Measurements from ENCODE around the gene C1orf174. TPM values are rescaled to one million over a fixed set of nuclear protein-coding genes. Genes with fewer than 3 reads are reported as not detected.

Gene C1orf174
- total RNA-seq = 10 to 100 TPM; 29.4 to 31.1 TPM

- Mint-ChIP-seq H3K4me1 (peaks cover 54% of the 10 kb centered on the region), H3K27ac (peak within 1 kb of the TSS; percentile 98), H3K27me3 (no peaks in the 10 kb centered on the region), H3K4me3 (peak within 1 kb of the TSS; percentile 90), H3K9me3 (peaks cover 14% of the 10 kb centered on the region), H3K36me3 (ENCODE audit: low read depth) (peaks cover 21% of the 10 kb centered on the region)
- ChIA-PET CTCF (interaction anchor here (1.0 kb wide), 2 partner anchors 16 to 32 kb away, joined by 3 to 5 read pairs; no protein-coding TSS in a partner anchor), POLR2A (no interaction called here)
- DNase-seq = peak; percentile 95
Measured at GRCh38 chr1:3900150-3900968, at the start of gene C1orf174. C1orf174 (minus strand) TSS chr1:3900272; CDS start chr1:3900186, 86 bp downstream.

- Mint-ChIP-seq H3K27me3 (no peaks in the 10 kb centered on the region), H3K36me3 (ENCODE audit: low read depth) (no peaks in the 10 kb centered on the region), H3K4me1 (no peaks in the 10 kb centered on the region)
Measured at GRCh38 chr1:3948344-3948743, 48.3 kb upstream of the C1orf174 start.

GRCh38 chr1:3945916-3946840 is 46.1 kb upstream of the C1orf174 start:
- no peaks in the 10 kb centered on the region for H3K4me1 Mint-ChIP-seq
- no peak for DNase-seq
- no peak overlapping the region for H3K4me3 Mint-ChIP-seq
- H3K27me3 Mint-ChIP-seq = no peaks in the 10 kb centered on the region
- CTCF ChIA-PET = no interaction called here
- no peak overlapping the region for H3K27ac Mint-ChIP-seq
- no peaks in the 10 kb centered on the region for H3K36me3 Mint-ChIP-seq (ENCODE audit: low read depth)
- POLR2A ChIA-PET = interaction anchor here (0.6 kb wide), 1 partner anchor 979 kb away, joined by 3 read pairs; no protein-coding TSS in a partner anchor
- no peaks in the 10 kb centered on the region for H3K9me3 Mint-ChIP-seq

More at GRCh38 chr1:3948344-3948743, 48.3 kb upstream of the C1orf174 start:
- ChIA-PET CTCF (interaction anchor here (1.0 kb wide), 1 partner anchor 9 kb away, joined by 3 read pairs; no protein-coding TSS in a partner anchor), POLR2A (no interaction called here)
- Mint-ChIP-seq H3K4me3 (no peak overlapping the region), H3K9me3 (no peaks in the 10 kb centered on the region), H3K27ac (no peak overlapping the region)
- DNase-seq = no peak

- POLR2A ChIA-PET = no interaction called here
- no peaks in the 10 kb centered on the region for H3K27me3 Mint-ChIP-seq
- H3K9me3 Mint-ChIP-seq = no peaks in the 10 kb centered on the region
- no peak for DNase-seq
- H3K4me3 Mint-ChIP-seq = no peak overlapping the region
- H3K4me1 Mint-ChIP-seq = no peaks in the 10 kb centered on the region
- CTCF ChIA-PET = no interaction called here
- no peak overlapping the region for H3K27ac Mint-ChIP-seq
- H3K36me3 Mint-ChIP-seq (ENCODE audit: low read depth) = no peaks in the 10 kb centered on the region
Measured at GRCh38 chr1:3945222-3945621, 45.1 kb upstream of the C1orf174 start.

- POLR2A ChIA-PET = no interaction called here
- Mint-ChIP-seq H3K9me3 (no peaks in the 10 kb centered on the region), H3K4me1 (no peaks in the 10 kb centered on the region), H3K27ac (no peak overlapping the region), H3K36me3 (ENCODE audit: low read depth) (no peaks in the 10 kb centered on the region), H3K27me3 (no peaks in the 10 kb centered on the region), H3K4me3 (no peak overlapping the region)
- CTCF ChIA-PET = no interaction called here
- no peak for DNase-seq
Measured at GRCh38 chr1:3944578-3945125, 44.6 kb upstream of the C1orf174 start.

GRCh38 chr1:3943806-3944577 is 43.9 kb upstream of the C1orf174 start:
- no peak overlapping the region for H3K4me3 Mint-ChIP-seq
- no peak for DNase-seq
- H3K27me3 Mint-ChIP-seq = no peaks in the 10 kb centered on the region
- ChIA-PET CTCF (no interaction called here), POLR2A (no interaction called here)
- H3K4me1 Mint-ChIP-seq = no peaks in the 10 kb centered on the region
- H3K36me3 Mint-ChIP-seq (ENCODE audit: low read depth) = no peaks in the 10 kb centered on the region
- H3K27ac Mint-ChIP-seq = no peak overlapping the region
- H3K9me3 Mint-ChIP-seq = no peaks in the 10 kb centered on the region

- Mint-ChIP-seq H3K27me3 (no peaks in the 10 kb centered on the region), H3K4me3 (no peak overlapping the region), H3K36me3 (ENCODE audit: low read depth) (no peaks in the 10 kb centered on the region), H3K9me3 (no peaks in the 10 kb centered on the region), H3K4me1 (no peaks in the 10 kb centered on the region), H3K27ac (no peak overlapping the region)
- CTCF ChIA-PET = no interaction called here
- no peak for DNase-seq
- POLR2A ChIA-PET = no interaction called here
Measured at GRCh38 chr1:3943123-3943431, 43.0 kb upstream of the C1orf174 start.

- Mint-ChIP-seq H3K27me3 (no peaks in the 10 kb centered on the region), H3K4me3 (no peak overlapping the region), H3K36me3 (ENCODE audit: low read depth) (no peaks in the 10 kb centered on the region), H3K9me3 (no peaks in the 10 kb centered on the region), H3K4me1 (no peaks in the 10 kb centered on the region), H3K27ac (no peak overlapping the region)
- POLR2A ChIA-PET = no interaction called here
- no peak for DNase-seq
- CTCF ChIA-PET = no interaction called here
Measured at GRCh38 chr1:3942416-3943122, 42.5 kb upstream of the C1orf174 start.

- Mint-ChIP-seq H3K36me3 (ENCODE audit: low read depth) (no peaks in the 10 kb centered on the region), H3K27me3 (no peaks in the 10 kb centered on the region), H3K4me1 (no peaks in the 10 kb centered on the region), H3K9me3 (peaks cover 3% of the 10 kb centered on the region), H3K4me3 (no peak overlapping the region), H3K27ac (no peak overlapping the region)
- DNase-seq = no peak
- POLR2A ChIA-PET = no interaction called here
- CTCF ChIA-PET = interaction anchor here (0.6 kb wide), 1 partner anchor 1828 kb away, joined by 4 read pairs; no protein-coding TSS in a partner anchor
Measured at GRCh38 chr1:3940754-3941345, 40.8 kb upstream of the C1orf174 start.

GRCh38 chr1:3940081-3940753 is 40.1 kb upstream of the C1orf174 start:
- no peaks in the 10 kb centered on the region for H3K27me3 Mint-ChIP-seq
- H3K36me3 Mint-ChIP-seq (ENCODE audit: low read depth) = no peaks in the 10 kb centered on the region
- ChIA-PET CTCF (no interaction called here), POLR2A (no interaction called here)
- H3K9me3 Mint-ChIP-seq = peaks cover 3% of the 10 kb centered on the region
- no peaks in the 10 kb centered on the region for H3K4me1 Mint-ChIP-seq
- no peak overlapping the region for H3K4me3 Mint-ChIP-seq
- no peak for DNase-seq
- H3K27ac Mint-ChIP-seq = no peak overlapping the region

GRCh38 chr1:3939242-3940080 is 39.4 kb upstream of the C1orf174 start:
- POLR2A ChIA-PET = no interaction called here
- Mint-ChIP-seq H3K27ac (no peak overlapping the region), H3K36me3 (ENCODE audit: low read depth) (no peaks in the 10 kb centered on the region), H3K27me3 (no peaks in the 10 kb centered on the region), H3K4me1 (no peaks in the 10 kb centered on the region), H3K4me3 (no peak overlapping the region), H3K9me3 (peaks cover 3% of the 10 kb centered on the region)
- CTCF ChIA-PET = interaction anchor here (1.3 kb wide), 1 partner anchor 9 kb away, joined by 3 read pairs; no protein-coding TSS in a partner anchor
- DNase-seq = no peak
